ENCODE data around the gene ATL2. TPM values are rescaled to one million over a fixed set of nuclear protein-coding genes. Genes with fewer than 3 reads are reported as not detected.
"Not testable (repeated sequence)": the region's sequence is repeated elsewhere in the genome, so short reads cannot be mapped to it uniquely, and the experiment has no call there.

Gene ATL2
- total and polyA plus RNA-seq, 2 donors (not counting 1 experiment from before 2014, with no cell fraction given), result 21.1 to 69.0 TPM

- CTCF ChIA-PET, result no interaction called here
- H3K27me3 ChIP-seq (replicated peaks in 1 of 4; ENCODE audit: control extremely low read depth in 1 of 4, control insufficient read depth in 3 of 4, insufficient read depth in 4 of 4, low read length in 3 of 4), result peaks cover 0 to 6% (median 3%) of the 10 kb centered on the region in 4 experiments
- intact Hi-C loops (cut with micrococcal nuclease), result no loop called here
- no peak overlapping the region for H3K4me3 ChIP-seq (ENCODE audit: control extremely low read depth in 1 of 5, extremely low read depth in 1 of 5, insufficient read depth in 1 of 5, low read depth in 2 of 5, low read length in 4 of 5)
- no peak overlapping the region for H2AFZ ChIP-seq (ENCODE audit: insufficient read depth, low read depth, low read length, poor library complexity, severe bottlenecking)
- Mint-ChIP-seq H3K27me3 (peaks cover 19% of the 10 kb centered on the region), H3K4me3 (no peak overlapping the region), H3K27ac (no peak overlapping the region), H3K9me3 (ENCODE audit: insufficient read depth) (peaks cover 5% of the 10 kb centered on the region), H3K4me1 (peaks cover 2% of the 10 kb centered on the region)
- DNase-seq (no peak), ATAC-seq (ENCODE audit: low read depth) (no peak)
- TF ChIP-seq CTCF (IDR thresholded peaks at IDR 0.05) (no peak), EZH2 (IDR thresholded peaks at IDR 0.05; ENCODE audit: borderline replicate concordance, insufficient read depth, low read depth, low read length, poor library complexity, severe bottlenecking) (no peak)
- no peak overlapping the region for H3K9ac ChIP-seq (ENCODE audit: low read length)
- peaks cover 2 to 13% (median 7%) of the 10 kb centered on the region in 3 donors for H3K9me3 ChIP-seq (ENCODE audit: control extremely low read depth in 1 of 3, control insufficient read depth in 2 of 3, insufficient read depth in 1 of 3, low read length in 2 of 3)
- H3K4me2 ChIP-seq (replicated peaks; ENCODE audit: low read depth, low read length, poor library complexity, severe bottlenecking), result no peak overlapping the region
- no peaks in the 10 kb centered on the region for H4K20me1 ChIP-seq (ENCODE audit: control insufficient read depth, insufficient read depth, low read length, poor library complexity, severe bottlenecking)
- 94% methylated on average over 3 of the region's 3 CpGs for WGBS (ENCODE audit: insufficient coverage)
- peaks cover 0 to 4% of the 10 kb centered on the region in 2 donors for H3K4me1 ChIP-seq (ENCODE audit: control insufficient read depth in 2 of 2, insufficient read depth in 2 of 2, low read length in 2 of 2)
- no peaks in the 10 kb centered on the region for H3K79me2 ChIP-seq (ENCODE audit: control insufficient read depth, insufficient read depth, low read length)
- H3K27ac ChIP-seq (ENCODE audit: low read length in 2 of 2), result no peak overlapping the region
- no peaks in the 10 kb centered on the region for H3K36me3 ChIP-seq (replicated peaks in 1 of 2; ENCODE audit: control extremely low read depth in 1 of 2, control insufficient read depth in 1 of 2, extremely low read depth in 1 of 2, insufficient read depth in 2 of 2, low read length in 1 of 2)
- POLR2A ChIA-PET, result no interaction called here
These were observed 38.0 kb upstream of the ATL2 start for GRCh38 chr2:38415023-38415422.

GRCh38 chr2:38412235-38412871 lies 35.3 kb upstream of the ATL2 start:
- H2AFZ ChIP-seq (ENCODE audit: insufficient read depth, low read depth, low read length, poor library complexity, severe bottlenecking); intact Hi-C loops (cut with micrococcal nuclease); H3K27ac ChIP-seq (ENCODE audit: low read length in 2 of 2); POLR2A ChIA-PET; H4K20me1 ChIP-seq (ENCODE audit: control insufficient read depth, insufficient read depth, low read length, poor library complexity, severe bottlenecking); ATAC-seq (ENCODE audit: low read depth); DNase-seq; H3K27me3 ChIP-seq (replicated peaks in 1 of 4; ENCODE audit: control extremely low read depth in 1 of 4, control insufficient read depth in 3 of 4, insufficient read depth in 4 of 4, low read length in 3 of 4); H3K36me3 ChIP-seq (replicated peaks in 1 of 2; ENCODE audit: control extremely low read depth in 1 of 2, control insufficient read depth in 1 of 2, extremely low read depth in 1 of 2, insufficient read depth in 2 of 2, low read length in 1 of 2); H3K4me3 ChIP-seq (ENCODE audit: control extremely low read depth in 1 of 5, extremely low read depth in 1 of 5, insufficient read depth in 1 of 5, low read depth in 2 of 5, low read length in 4 of 5); H3K4me3 Mint-ChIP-seq; H3K9ac ChIP-seq (ENCODE audit: low read length); H3K27ac Mint-ChIP-seq; CTCF ChIA-PET; H3K27me3 Mint-ChIP-seq; H3K79me2 ChIP-seq (ENCODE audit: control insufficient read depth, insufficient read depth, low read length); H3K9me3 Mint-ChIP-seq (ENCODE audit: insufficient read depth); H3K4me2 ChIP-seq (replicated peaks; ENCODE audit: low read depth, low read length, poor library complexity, severe bottlenecking): not testable (repeated sequence)
- H3K4me1 Mint-ChIP-seq, result peaks cover 20% of the 10 kb centered on the region
- peaks cover 10 to 18% of the 10 kb centered on the region in 2 donors for H3K4me1 ChIP-seq (ENCODE audit: control insufficient read depth in 2 of 2, insufficient read depth in 2 of 2, low read length in 2 of 2)
- H3K9me3 ChIP-seq (ENCODE audit: control extremely low read depth in 1 of 3, control insufficient read depth in 2 of 3, insufficient read depth in 1 of 3, low read length in 2 of 3), result peaks cover 1 to 13% (median 7%) of the 10 kb centered on the region in 3 donors
- 100% methylated on average over 1 of the region's 4 CpGs for whole genome bisulfite sequencing (ENCODE audit: insufficient coverage)
